ENCODE measurements around the gene ZDHHC16. TPM values are rescaled to one million over a fixed set of nuclear protein-coding genes. Genes with fewer than 3 reads are reported as not detected.
"Not testable (repeated sequence)": the region's sequence is repeated elsewhere in the genome, so short reads cannot be mapped to it uniquely, and the experiment has no call there.

Gene ZDHHC16
- total RNA-seq, 3 donors from 2014 or later = 54.3 to 62.9 (median 59.6) TPM

DNA sequence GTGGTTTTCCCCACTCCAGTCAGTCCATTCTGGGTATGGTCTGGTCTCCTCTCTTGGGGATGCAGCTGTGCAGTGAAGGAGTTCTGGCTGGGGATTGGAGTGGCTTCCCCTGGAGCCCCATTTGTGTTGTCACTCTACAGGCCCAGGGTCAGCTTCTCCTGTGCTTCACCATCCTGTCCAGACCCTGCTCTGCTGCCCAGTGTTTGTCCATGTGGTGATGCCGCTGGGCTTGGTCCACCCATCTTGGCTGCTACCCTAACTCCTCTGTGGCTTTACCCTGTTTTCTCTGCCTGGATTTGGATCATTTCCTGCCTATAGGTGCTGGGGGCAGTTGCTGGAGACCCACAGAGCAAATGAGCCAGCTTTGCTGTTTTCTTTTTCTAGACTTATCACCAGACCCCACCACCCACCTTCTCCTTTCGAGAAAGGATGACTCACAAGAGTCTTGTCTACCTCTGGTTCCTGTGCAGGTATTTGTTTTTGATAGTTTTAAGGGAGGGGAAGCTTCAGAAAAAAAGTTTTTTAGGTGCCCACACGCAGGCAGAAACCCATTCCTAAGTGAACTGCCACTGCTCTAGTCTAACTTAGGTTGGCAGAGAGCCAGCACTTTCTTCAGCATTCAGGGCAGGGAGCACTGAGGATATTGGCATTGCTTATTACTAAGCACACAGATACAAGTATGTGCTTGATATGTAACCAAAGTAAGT lies 8.5 kb downstream of the ZDHHC16 start:
- Mint-ChIP-seq H3K4me1 (ENCODE audit: low read depth) (peaks cover 35% of the 10 kb centered on the region), H3K36me3 (ENCODE audit: insufficient read depth) (peaks cover 29% of the 10 kb centered on the region), H3K4me3 (peak overlapping the region; percentile 30), H3K27me3 (ENCODE audit: low read depth) (no peaks in the 10 kb centered on the region), H3K9me3 (no peaks in the 10 kb centered on the region)
- ATAC-seq = peak; percentile 84 to 86
- peak; percentile 42 for DNase-seq

- no peak overlapping the region for H3K4me3 Mint-ChIP-seq
- no peak for DNase-seq
- ATAC-seq = no peak
- peaks cover 32% of the 10 kb centered on the region for H3K36me3 Mint-ChIP-seq (ENCODE audit: insufficient read depth)
- peaks cover 27% of the 10 kb centered on the region for H3K4me1 Mint-ChIP-seq (ENCODE audit: low read depth)
- H3K27me3 Mint-ChIP-seq (ENCODE audit: low read depth) = no peaks in the 10 kb centered on the region
- H3K9me3 Mint-ChIP-seq = no peaks in the 10 kb centered on the region
These were observed 10.2 kb downstream of the ZDHHC16 start for GRCh38 chr10:97456034-97456685.

DNA sequence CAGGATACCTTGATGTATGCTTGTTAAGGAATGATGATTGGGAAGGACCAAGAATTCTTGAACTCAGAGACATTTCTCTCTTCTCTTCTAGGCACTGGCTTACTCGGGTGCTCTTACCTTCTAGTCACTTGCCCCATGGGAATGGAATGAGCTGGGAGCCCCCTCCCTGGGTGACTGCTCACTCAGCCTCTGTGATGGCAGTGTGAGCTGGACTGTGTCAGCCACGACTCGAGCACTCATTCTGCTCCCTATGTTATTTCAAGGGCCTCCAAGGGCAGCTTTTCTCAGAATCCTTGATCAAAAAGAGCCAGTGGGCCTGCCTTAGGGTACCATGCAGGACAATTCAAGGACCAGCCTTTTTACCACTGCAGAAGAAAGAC lies 10.7 kb downstream of the ZDHHC16 start:
- Mint-ChIP-seq H3K4me3 (no peak overlapping the region), H3K36me3 (ENCODE audit: insufficient read depth) (peaks cover 35% of the 10 kb centered on the region), H3K9me3 (no peaks in the 10 kb centered on the region), H3K27me3 (ENCODE audit: low read depth) (no peaks in the 10 kb centered on the region), H3K4me1 (ENCODE audit: low read depth) (peaks cover 25% of the 10 kb centered on the region)
- DNase-seq (no peak), ATAC-seq (no peak)

DNA sequence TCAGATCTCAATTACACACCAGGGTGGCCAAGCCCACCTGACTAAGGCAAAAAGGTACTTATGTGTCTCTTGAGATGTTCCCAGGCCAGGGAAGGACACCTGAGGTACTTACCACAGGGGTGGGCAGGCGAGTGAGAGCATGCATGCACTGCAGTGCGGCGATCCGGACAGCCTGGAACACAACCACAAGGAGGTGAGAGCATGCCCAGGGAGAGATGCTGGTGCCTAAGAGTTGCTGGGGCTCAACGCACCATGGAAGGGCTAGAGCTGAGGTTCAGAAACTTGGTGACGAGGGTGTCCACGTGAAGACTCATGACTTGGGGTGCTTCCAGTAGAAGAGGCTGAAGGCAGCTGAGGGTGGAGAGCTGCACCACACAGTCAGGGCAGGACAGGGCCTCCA lies 13.1 kb downstream of the ZDHHC16 start:
- no peak for ATAC-seq
- Mint-ChIP-seq H3K4me3 (no peak overlapping the region), H3K27me3 (ENCODE audit: low read depth) (no peaks in the 10 kb centered on the region), H3K9me3 (no peaks in the 10 kb centered on the region), H3K4me1 (ENCODE audit: low read depth) (peaks cover 17% of the 10 kb centered on the region), H3K36me3 (ENCODE audit: insufficient read depth) (peaks cover 42% of the 10 kb centered on the region)
- DNase-seq = no peak

- ATAC-seq (no peak), DNase-seq (no peak)
- peaks cover 9% of the 10 kb centered on the region for H3K4me1 Mint-ChIP-seq (ENCODE audit: low read depth)
- no peaks in the 10 kb centered on the region for H3K27me3 Mint-ChIP-seq (ENCODE audit: low read depth)
- no peak overlapping the region for H3K4me3 Mint-ChIP-seq
- no peaks in the 10 kb centered on the region for H3K9me3 Mint-ChIP-seq
- H3K36me3 Mint-ChIP-seq (ENCODE audit: insufficient read depth) = peaks cover 40% of the 10 kb centered on the region
These were observed 14.0 kb downstream of the ZDHHC16 start for GRCh38 chr10:97459933-97460332.

GRCh38 chr10:97462309-97462708 lies 16.3 kb downstream of the ZDHHC16 start:
- H3K4me3 Mint-ChIP-seq = no peak overlapping the region
- DNase-seq = no peak
- no peaks in the 10 kb centered on the region for H3K27me3 Mint-ChIP-seq (ENCODE audit: low read depth)
- H3K36me3 Mint-ChIP-seq (ENCODE audit: insufficient read depth) = peaks cover 41% of the 10 kb centered on the region
- H3K4me1 Mint-ChIP-seq (ENCODE audit: low read depth) = peaks cover 2% of the 10 kb centered on the region
- no peaks in the 10 kb centered on the region for H3K9me3 Mint-ChIP-seq
- ATAC-seq = no peak

- H3K36me3 Mint-ChIP-seq (ENCODE audit: insufficient read depth) = peaks cover 36% of the 10 kb centered on the region
- no peaks in the 10 kb centered on the region for H3K27me3 Mint-ChIP-seq (ENCODE audit: low read depth)
- no peak overlapping the region for H3K4me3 Mint-ChIP-seq
- DNase-seq (peak; percentile 21), ATAC-seq (peak; percentile 55 to 69)
- no peaks in the 10 kb centered on the region for H3K9me3 Mint-ChIP-seq
- H3K4me1 Mint-ChIP-seq (ENCODE audit: low read depth) = peaks cover 2% of the 10 kb centered on the region
These were observed 17.6 kb downstream of the ZDHHC16 start for GRCh38 chr10:97463363-97464132.

GRCh38 chr10:97464226-97464625 lies 18.3 kb downstream of the ZDHHC16 start:
- peaks cover 2% of the 10 kb centered on the region for H3K4me1 Mint-ChIP-seq (ENCODE audit: low read depth)

DNA sequence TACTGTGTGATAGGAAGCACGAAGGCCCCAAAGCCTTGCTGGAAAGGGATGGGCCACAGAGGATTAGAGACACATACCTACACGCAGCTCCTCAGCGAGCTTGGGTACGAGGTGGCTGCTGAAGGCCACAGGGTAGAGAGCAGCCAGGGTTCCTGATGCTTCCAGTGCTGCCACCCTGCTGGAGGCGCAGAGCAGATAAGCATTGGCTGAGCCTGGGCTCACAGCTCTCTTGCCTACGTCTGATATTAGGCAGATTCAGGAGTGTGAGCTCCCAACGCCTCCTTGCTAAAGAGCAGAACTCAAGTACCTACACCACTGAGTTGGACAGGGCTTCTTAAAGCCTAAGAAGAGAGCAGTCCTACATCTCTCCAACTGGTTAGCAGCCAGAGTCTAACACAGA lies 20.0 kb downstream of the ZDHHC16 start:
- no peaks in the 10 kb centered on the region for H3K9me3 Mint-ChIP-seq
- no peak overlapping the region for H3K4me3 Mint-ChIP-seq
- ATAC-seq (no peak), DNase-seq (no peak)
- H3K36me3 Mint-ChIP-seq (ENCODE audit: insufficient read depth) = peaks cover 34% of the 10 kb centered on the region
- H3K4me1 Mint-ChIP-seq (ENCODE audit: low read depth) = peaks cover 2% of the 10 kb centered on the region
- no peaks in the 10 kb centered on the region for H3K27me3 Mint-ChIP-seq (ENCODE audit: low read depth)

More at GRCh38 chr10:97464226-97464625, 18.3 kb downstream of the ZDHHC16 start:
- ATAC-seq (no peak), DNase-seq (no peak)
- Mint-ChIP-seq H3K4me3 (no peak overlapping the region), H3K9me3 (no peaks in the 10 kb centered on the region), H3K27me3 (ENCODE audit: low read depth) (no peaks in the 10 kb centered on the region), H3K36me3 (ENCODE audit: insufficient read depth) (peaks cover 33% of the 10 kb centered on the region)

DNA sequence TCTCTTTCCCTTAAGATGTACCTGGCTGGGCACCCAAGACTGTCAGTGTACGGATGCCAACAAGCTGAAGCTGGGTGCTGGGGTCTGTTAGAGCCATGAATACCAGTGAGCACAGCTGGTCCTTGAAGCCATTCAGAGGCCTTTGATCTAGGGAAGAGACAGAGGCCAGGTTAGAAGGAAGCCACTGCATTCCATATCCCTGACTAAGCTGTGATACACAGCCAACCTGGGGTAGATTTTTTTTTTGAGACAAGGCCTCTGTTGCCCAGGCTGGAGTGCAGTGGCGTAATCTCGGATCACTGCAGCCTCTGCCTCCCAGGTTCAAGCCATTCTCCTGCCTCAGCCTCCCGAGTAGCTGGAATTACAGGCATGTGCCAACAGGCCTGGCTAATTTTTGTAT lies 20.8 kb downstream of the ZDHHC16 start:
- peaks cover 2% of the 10 kb centered on the region for H3K4me1 Mint-ChIP-seq (ENCODE audit: low read depth)

GRCh38 chr10:97468162-97468561 lies 22.2 kb downstream of the ZDHHC16 start:
- no peak for DNase-seq
- Mint-ChIP-seq H3K4me1 (ENCODE audit: low read depth) (peaks cover 2% of the 10 kb centered on the region), H3K9me3 (no peaks in the 10 kb centered on the region), H3K4me3 (no peak overlapping the region), H3K36me3 (ENCODE audit: insufficient read depth) (peaks cover 30% of the 10 kb centered on the region), H3K27me3 (ENCODE audit: low read depth) (no peaks in the 10 kb centered on the region)
- no peak for ATAC-seq

More for the DNA sequence above, 20.8 kb downstream of the ZDHHC16 start:
- no peak overlapping the region for H3K4me3 Mint-ChIP-seq
- no peak for DNase-seq
- no peaks in the 10 kb centered on the region for H3K9me3 Mint-ChIP-seq
- no peak for ATAC-seq
- H3K27me3 Mint-ChIP-seq (ENCODE audit: low read depth) = no peaks in the 10 kb centered on the region
- H3K36me3 Mint-ChIP-seq (ENCODE audit: insufficient read depth) = peaks cover 33% of the 10 kb centered on the region

- not testable (repeated sequence) for H3K27me3 Mint-ChIP-seq (ENCODE audit: low read depth); H3K4me3 Mint-ChIP-seq; ATAC-seq; H3K4me1 Mint-ChIP-seq (ENCODE audit: low read depth); DNase-seq; H3K9me3 Mint-ChIP-seq
- H3K36me3 Mint-ChIP-seq (ENCODE audit: insufficient read depth) = peaks cover 32% of the 10 kb centered on the region
These were observed 22.8 kb downstream of the ZDHHC16 start for GRCh38 chr10:97468781-97469180.

GRCh38 chr10:97474918-97475317 lies 28.9 kb downstream of the ZDHHC16 start:
- ATAC-seq (no peak), DNase-seq (no peak)
- peaks cover 51% of the 10 kb centered on the region for H3K36me3 Mint-ChIP-seq (ENCODE audit: insufficient read depth)
- peaks cover 4% of the 10 kb centered on the region for H3K9me3 Mint-ChIP-seq
- no peaks in the 10 kb centered on the region for H3K4me1 Mint-ChIP-seq (ENCODE audit: low read depth)
- H3K4me3 Mint-ChIP-seq = no peak overlapping the region
- H3K27me3 Mint-ChIP-seq (ENCODE audit: low read depth) = no peaks in the 10 kb centered on the region

DNA sequence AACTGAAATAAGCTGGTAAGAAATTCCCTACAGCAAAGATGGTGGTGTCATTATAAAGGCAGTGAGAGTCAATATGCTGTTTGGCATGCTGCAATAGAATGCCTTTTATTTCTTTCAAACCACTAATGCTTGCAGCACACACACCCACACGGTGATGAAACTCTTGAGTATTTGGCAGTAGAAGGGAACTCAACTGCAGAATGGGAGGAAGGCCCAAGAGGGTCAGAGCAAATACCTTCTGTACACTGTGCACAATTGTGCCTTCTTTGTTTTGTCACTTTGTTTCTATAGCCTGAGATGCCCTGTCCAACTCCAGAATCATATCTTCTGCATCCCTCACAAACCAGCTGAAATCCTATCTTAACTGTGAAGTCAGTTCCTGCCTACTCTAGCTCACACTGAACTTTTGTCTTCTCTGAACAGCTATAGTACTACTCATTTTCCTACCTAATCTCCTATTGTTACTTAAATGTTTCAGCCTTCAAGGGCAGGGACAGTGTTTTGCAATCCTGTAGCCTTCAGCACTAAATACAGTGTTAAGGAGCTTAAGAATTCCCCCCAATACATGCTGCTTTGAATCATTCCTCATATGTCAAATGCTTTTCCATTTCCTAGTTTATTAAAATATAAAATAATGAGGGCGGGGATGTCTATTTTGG lies 30.1 kb downstream of the ZDHHC16 start:
- no peak for ATAC-seq
- no peak overlapping the region for H3K4me3 Mint-ChIP-seq
- H3K9me3 Mint-ChIP-seq = peaks cover 4% of the 10 kb centered on the region
- no peaks in the 10 kb centered on the region for H3K27me3 Mint-ChIP-seq (ENCODE audit: low read depth)
- no peak for DNase-seq
- H3K4me1 Mint-ChIP-seq (ENCODE audit: low read depth) = no peaks in the 10 kb centered on the region
- H3K36me3 Mint-ChIP-seq (ENCODE audit: insufficient read depth) = peaks cover 54% of the 10 kb centered on the region
